MCF 10A (cell line): ENCODE measurements around the gene PLPP3. TPM values are rescaled to one million over a fixed set of nuclear protein-coding genes. Genes with fewer than 3 reads are reported as not detected.

Experiments
- BruUV-seq: library from RNA; stranded (reverse); fragments of 400-500 nt; replicated peaks from 2 replicates; lab custom pipeline; 2021; lab: Mats Ljungman, UMichigan
- CTCF ChIA-PET: fragments of 300-600 bp; sonication (Branson Sonifier 250); formaldehyde crosslinking; extraction: SDS; loops from one replicate; lab custom pipeline; 2021; ENCODE audit warnings: antibody characterized with exemption, inconsistent platforms; lab: Yijun Ruan, JAX
- POLR2A ChIA-PET: fragments of 300-600, 350-650 bp; sonication (Branson Sonifier 250); formaldehyde crosslinking; extraction: SDS; loops from one replicate; lab custom pipeline; 2020; ENCODE audit warnings: antibody characterized with exemption, inconsistent platforms; lab: Yijun Ruan, JAX
- DNase-seq: peaks from one replicate; pipeline ENCODE4 v3.0.0-alpha.2; 2018; ENCODE audit not compliant: unreplicated experiment
- H3K27ac Mint-ChIP-seq: one replicate; pipeline ENCODE4 v1.8.0; 2022; ENCODE audit warnings: mild to moderate bottlenecking, low read depth, mixed read lengths; ENCODE audit not compliant: unreplicated experiment
- H3K27me3 Mint-ChIP-seq: one replicate; pipeline ENCODE4 v1.8.0; 2022; ENCODE audit warnings: mixed read lengths; ENCODE audit not compliant: insufficient read depth, unreplicated experiment
- H3K36me3 Mint-ChIP-seq: one replicate; pipeline ENCODE4 v1.8.0; 2022; ENCODE audit warnings: mild to moderate bottlenecking, moderate library complexity, mixed read lengths; ENCODE audit not compliant: insufficient read depth, unreplicated experiment
- H3K4me1 Mint-ChIP-seq: one replicate; pipeline ENCODE4 v1.8.0; 2022; ENCODE audit warnings: mixed read lengths; ENCODE audit not compliant: insufficient read depth, unreplicated experiment
- H3K4me3 Mint-ChIP-seq: one replicate; pipeline ENCODE4 v1.8.0; 2022; ENCODE audit warnings: mild to moderate bottlenecking, moderate library complexity, mixed read lengths; ENCODE audit not compliant: unreplicated experiment
- H3K9me3 Mint-ChIP-seq: one replicate; pipeline ENCODE4 v1.8.0; 2022; ENCODE audit warnings: mixed read lengths; ENCODE audit not compliant: unreplicated experiment
- intact Hi-C: fragments of 100-400 bp; cut with micrococcal nuclease; formaldehyde crosslinking; loops from 2 replicates; pipeline ENCODE4 v1.14.1; 2022
- total RNA-seq: library from RNA; stranded (reverse); gene quantifications from 2 replicates; pipeline ENCODE4 v1.2.3, GENCODE V29; 2022
- TF ChIP-seq, protein P1 (sequence below): fragments of 200-600 bp; IDR thresholded peaks from one replicate; pipeline ENCODE4 v1.8.0; 2022; ENCODE audit warnings: antibody characterized with exemption, mild to moderate bottlenecking; ENCODE audit not compliant: unreplicated experiment

The PLPP3 gene
- total RNA-seq, 1 experiment from 2014 or later = 0.84 TPM

DNA sequence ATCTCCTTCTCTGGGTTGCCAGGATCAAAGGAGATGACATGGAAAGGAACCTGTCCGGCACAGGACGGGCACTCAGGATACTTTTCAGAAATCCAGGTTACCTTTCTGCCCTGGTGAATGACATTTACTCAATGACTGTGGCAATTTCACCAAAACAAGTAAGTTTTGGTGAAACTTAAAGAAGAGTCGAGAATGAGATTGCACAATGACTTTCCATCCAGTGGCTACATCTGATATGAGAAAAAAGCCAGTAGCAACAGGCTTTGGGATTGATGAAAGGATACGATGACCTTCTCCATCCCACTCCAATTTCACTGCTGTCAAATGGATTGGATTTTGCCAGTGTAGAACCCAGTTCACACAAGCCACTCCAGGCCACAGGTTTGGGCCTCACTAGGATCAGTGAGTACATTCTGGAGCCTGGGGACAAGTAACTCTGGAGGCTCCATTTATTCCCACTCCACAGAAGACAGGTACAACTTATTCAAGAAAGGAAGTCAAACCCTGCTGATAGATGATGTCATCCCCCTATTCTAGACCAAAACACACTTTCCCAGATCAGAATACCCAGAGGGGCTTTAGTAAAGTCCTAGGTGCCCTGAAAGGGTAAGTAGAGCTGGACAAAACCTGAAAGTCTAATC, 63.3 kb downstream of the PLPP3 start:
- CTCF ChIA-PET = no interaction called here
- POLR2A ChIA-PET = no interaction called here
- H3K4me1 Mint-ChIP-seq = no peaks in the 10 kb centered on the region
- no peak overlapping the region for H3K27ac Mint-ChIP-seq
- H3K9me3 Mint-ChIP-seq = no peaks in the 10 kb centered on the region
- no peak overlapping the region for H3K4me3 Mint-ChIP-seq
- H3K27me3 Mint-ChIP-seq = no peaks in the 10 kb centered on the region
- BruUV-seq = no TSS peak
- H3K36me3 Mint-ChIP-seq = no peaks in the 10 kb centered on the region
- no peak for DNase-seq
- TF ChIP-seq, protein P1, sequence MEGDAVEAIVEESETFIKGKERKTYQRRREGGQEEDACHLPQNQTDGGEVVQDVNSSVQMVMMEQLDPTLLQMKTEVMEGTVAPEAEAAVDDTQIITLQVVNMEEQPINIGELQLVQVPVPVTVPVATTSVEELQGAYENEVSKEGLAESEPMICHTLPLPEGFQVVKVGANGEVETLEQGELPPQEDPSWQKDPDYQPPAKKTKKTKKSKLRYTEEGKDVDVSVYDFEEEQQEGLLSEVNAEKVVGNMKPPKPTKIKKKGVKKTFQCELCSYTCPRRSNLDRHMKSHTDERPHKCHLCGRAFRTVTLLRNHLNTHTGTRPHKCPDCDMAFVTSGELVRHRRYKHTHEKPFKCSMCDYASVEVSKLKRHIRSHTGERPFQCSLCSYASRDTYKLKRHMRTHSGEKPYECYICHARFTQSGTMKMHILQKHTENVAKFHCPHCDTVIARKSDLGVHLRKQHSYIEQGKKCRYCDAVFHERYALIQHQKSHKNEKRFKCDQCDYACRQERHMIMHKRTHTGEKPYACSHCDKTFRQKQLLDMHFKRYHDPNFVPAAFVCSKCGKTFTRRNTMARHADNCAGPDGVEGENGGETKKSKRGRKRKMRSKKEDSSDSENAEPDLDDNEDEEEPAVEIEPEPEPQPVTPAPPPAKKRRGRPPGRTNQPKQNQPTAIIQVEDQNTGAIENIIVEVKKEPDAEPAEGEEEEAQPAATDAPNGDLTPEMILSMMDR = no peak
- intact Hi-C loops = no loop called here

- no TSS peak for BruUV-seq
- no peaks in the 10 kb centered on the region for H3K9me3 Mint-ChIP-seq
- no peak overlapping the region for H3K4me3 Mint-ChIP-seq
- no peak overlapping the region for H3K27ac Mint-ChIP-seq
- H3K27me3 Mint-ChIP-seq = no peaks in the 10 kb centered on the region
- H3K4me1 Mint-ChIP-seq = peaks cover 7% of the 10 kb centered on the region
- TF ChIP-seq, protein P1 = no peak
- CTCF ChIA-PET = no interaction called here
- POLR2A ChIA-PET = no interaction called here
- H3K36me3 Mint-ChIP-seq = peaks cover 5% of the 10 kb centered on the region
- DNase-seq = no peak
- intact Hi-C loops = no loop called here
Observed at GRCh38 chr1:56512724-56513494, 66.5 kb downstream of the PLPP3 start.

GRCh38 chr1:56511766-56512165, 67.6 kb downstream of the PLPP3 start:
- peaks cover 5% of the 10 kb centered on the region for H3K36me3 Mint-ChIP-seq
- CTCF ChIA-PET = interaction anchor here (0.7 kb wide), 1 partner anchor 1190 kb away, joined by 3 read pairs; no protein-coding TSS in a partner anchor

GRCh38 chr1:56511364-56511763, 68.0 kb downstream of the PLPP3 start:
- no TSS peak for BruUV-seq

More at GRCh38 chr1:56511766-56512165, 67.6 kb downstream of the PLPP3 start:
- peaks cover 9% of the 10 kb centered on the region for H3K4me1 Mint-ChIP-seq
- DNase-seq = no peak
- no peak overlapping the region for H3K27ac Mint-ChIP-seq
- H3K4me3 Mint-ChIP-seq = no peak overlapping the region
- intact Hi-C loops = no loop called here
- BruUV-seq = no TSS peak
- H3K27me3 Mint-ChIP-seq = no peaks in the 10 kb centered on the region
- POLR2A ChIA-PET = no interaction called here
- no peaks in the 10 kb centered on the region for H3K9me3 Mint-ChIP-seq
- TF ChIP-seq, protein P1 = no peak

More at GRCh38 chr1:56511364-56511763, 68.0 kb downstream of the PLPP3 start:
- no peaks in the 10 kb centered on the region for H3K27me3 Mint-ChIP-seq
- TF ChIP-seq, protein P1 = no peak
- H3K4me1 Mint-ChIP-seq = peaks cover 12% of the 10 kb centered on the region
- H3K27ac Mint-ChIP-seq = no peak overlapping the region
- H3K36me3 Mint-ChIP-seq = peaks cover 5% of the 10 kb centered on the region
- DNase-seq = no peak
- ChIA-PET CTCF (interaction anchor here (0.7 kb wide), 1 partner anchor 1135 kb away, joined by 4 read pairs; no protein-coding TSS in a partner anchor), POLR2A (no interaction called here)
- no peak overlapping the region for H3K4me3 Mint-ChIP-seq
- H3K9me3 Mint-ChIP-seq = no peaks in the 10 kb centered on the region
- intact Hi-C loops = no loop called here
